Stimulated activated CD8-positive, alpha-beta memory T cell treated with anti-CD3 and anti-CD28 coated beads, Interleukin-4, amount 100 ng/mL, for 24 hours (primary cell): ENCODE data around the gene SLC30A2.

Experiments
- DNase-seq: peaks from one replicate; pipeline ENCODE4 v3.0.0-alpha.2; 2020; ENCODE audit warnings: low read depth

Gene SLC30A2

DNA sequence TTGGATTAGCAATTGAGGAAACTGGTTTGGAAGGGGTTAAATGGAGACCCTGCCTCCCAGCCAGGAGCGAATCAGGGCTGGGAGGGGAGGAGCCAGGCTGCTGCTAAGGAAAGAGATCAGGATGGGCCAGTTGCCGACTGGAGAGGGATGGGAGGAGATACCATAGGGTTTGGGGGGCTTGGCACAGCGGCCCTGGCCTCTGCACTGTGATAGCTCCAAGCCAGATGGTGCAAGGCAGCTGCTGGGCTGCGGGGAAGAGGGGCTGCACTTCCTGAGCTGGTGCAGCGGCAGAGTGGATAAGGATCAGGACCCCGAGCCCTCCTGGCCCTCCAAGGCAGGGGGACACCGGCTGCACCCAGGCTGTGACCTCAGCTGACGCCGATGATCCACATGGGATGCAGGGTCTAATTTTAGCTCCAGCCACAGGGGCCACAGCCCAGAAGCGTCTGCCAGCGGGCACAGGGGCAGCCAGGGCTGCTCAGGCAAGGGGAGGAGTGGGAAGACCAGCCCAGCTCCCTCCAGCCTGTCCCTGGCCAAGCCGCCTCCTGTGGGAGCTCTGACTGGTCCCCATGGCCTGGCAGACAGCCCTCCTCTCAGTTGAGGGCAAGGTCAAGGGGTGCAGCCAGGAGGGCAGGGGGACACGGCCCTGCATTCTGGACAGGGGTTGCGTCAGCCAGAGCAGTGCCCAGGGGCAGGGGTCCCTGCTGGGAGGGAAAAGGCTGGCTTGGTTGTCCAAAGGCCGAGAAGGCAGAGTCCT, 24.1 kb downstream of the SLC30A2 start, which contains the start of gene EXTL1:
TSS of gene EXTL1 (plus strand) at position 129 of the 757 bp plus-strand sequence. CDS start 872 bp downstream, outside the sequence.
- no peak for DNase-seq

DNA sequence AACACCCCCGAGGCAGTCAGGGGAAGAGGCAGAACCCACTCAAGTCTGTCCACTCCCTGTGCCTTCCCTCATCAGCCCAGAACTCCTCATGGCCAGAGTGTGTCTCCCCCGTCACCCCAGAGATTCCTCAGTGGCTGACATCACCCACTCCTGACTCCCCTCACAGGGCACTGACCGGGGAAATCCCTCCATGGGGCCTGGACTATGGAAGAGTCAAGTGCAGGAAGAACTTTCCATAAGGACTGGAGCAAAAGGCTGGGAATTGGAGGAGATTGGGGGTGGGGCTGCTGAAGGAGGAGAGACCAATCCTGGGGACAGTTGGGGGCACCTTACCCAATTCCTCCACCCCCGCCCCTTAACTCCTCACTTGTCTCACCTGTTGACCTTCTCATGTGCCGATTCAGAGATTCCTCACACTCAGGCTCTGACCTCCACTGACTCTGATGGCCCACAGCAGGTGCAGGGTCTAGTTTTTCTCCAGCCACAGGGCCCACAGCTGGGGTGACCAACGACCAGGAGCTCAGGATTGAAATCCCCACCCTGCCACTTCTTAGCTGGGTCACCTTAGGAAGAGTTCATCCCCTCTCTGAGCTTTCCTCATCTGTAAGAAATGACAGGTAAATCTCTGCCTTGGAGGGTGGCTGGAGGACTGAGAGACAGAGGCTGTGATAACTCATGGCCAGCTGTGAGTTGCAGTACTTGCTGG, 24.8 kb downstream of the SLC30A2 start:
- no peak for DNase-seq

DNA sequence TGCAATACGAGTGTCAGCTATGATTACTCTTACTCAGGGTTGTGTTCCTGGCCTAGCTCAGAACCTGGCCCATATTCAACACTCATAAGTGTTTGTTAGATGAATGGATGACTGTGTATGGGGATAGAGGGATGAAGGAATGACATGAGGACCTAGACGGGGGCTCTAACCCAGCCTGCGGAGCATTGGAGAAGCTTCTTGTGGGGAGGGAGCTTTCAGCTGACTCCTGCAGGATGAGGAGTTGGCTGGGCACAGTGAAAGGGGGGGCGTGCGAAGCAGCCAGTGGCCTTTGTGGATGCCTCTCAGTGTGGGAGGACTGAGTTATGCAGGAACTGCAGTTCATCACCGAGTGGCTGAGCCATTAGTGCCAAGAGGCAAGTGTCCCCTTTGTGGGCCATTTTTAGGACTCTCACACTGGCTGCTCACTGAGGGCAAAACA, 25.6 kb downstream of the SLC30A2 start:
- no peak for DNase-seq

DNA sequence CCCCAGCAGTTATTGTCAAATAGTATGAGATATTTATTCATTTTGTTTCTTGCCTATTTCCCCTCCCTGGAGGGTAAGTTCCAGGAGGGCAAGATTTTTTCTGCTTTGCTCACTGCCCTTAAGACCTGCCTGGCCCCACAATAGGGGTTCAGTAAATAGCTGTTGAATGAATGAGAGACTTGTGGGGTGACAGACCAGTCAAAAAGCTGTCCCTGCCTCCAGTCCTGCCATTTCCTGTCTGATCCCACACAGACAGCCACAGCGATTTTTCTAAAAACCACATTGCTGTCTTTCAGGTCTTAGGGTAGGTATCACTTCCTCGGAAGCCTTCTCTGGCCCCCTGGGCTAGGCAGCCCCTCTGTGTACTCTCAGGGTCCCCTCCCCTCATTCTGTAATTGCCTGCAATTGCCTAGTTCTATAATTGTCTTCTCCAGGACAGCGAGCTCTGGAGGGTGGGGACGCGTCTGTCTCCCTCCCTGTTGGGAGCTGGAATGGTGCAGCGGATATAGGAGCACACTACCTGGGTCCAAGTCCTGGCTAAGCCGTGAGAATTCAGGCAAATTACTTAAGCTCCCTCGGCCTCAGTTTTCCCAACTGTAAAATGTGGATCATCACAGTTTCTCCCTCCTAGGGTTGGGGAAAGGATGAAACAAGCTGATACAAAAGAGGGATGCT, 26.1 kb downstream of the SLC30A2 start:
- no peak for DNase-seq

DNA sequence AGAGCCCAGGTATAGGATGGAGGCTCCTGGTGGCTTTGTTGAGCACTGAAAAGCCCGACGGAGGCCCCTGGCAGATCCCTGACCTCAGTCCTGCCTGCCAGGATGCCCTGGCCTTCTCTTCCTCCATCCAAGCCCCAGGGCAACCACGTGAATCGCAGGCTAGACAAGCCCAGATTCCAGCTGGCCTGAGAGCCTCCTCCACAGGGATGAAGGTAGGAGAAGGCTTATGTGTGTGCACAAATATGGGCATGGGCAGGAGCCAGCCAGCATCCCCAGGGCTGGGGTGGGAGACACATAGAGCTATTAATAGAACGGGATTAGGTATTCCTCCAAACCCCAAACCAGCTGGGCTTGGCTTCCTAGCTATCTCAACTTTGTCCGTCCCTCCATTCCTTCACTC, 28.3 kb downstream of the SLC30A2 start:
- no peak for DNase-seq

DNA sequence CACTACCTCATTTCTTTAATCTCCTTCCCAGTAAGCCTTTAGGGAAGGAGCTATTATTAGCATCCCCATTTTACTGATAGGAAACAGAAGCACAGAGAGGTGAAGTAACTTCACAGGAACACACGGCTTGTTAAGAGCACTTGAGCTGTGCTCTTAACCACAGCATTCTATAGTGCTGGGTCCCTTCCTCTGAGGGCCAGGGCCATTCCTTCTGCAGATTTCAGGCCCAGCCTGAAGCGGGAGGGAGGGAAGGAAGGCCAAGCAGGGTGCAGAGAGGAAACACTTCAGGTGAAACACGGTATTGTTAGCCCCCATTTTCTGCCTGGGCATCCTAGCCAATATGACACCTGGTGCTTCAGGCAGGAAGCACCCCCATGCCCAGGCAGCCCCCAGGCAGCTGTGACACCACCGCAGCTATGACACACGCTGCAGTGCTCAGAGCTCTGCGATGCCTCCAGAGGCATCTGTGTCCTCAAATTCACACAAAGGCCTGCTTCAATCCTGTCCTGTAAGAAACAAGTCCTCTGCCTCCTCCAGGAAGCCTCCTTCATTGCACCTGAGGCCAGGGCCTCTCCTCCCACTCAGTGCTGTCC, 28.9 kb downstream of the SLC30A2 start:
- no peak for DNase-seq

DNA sequence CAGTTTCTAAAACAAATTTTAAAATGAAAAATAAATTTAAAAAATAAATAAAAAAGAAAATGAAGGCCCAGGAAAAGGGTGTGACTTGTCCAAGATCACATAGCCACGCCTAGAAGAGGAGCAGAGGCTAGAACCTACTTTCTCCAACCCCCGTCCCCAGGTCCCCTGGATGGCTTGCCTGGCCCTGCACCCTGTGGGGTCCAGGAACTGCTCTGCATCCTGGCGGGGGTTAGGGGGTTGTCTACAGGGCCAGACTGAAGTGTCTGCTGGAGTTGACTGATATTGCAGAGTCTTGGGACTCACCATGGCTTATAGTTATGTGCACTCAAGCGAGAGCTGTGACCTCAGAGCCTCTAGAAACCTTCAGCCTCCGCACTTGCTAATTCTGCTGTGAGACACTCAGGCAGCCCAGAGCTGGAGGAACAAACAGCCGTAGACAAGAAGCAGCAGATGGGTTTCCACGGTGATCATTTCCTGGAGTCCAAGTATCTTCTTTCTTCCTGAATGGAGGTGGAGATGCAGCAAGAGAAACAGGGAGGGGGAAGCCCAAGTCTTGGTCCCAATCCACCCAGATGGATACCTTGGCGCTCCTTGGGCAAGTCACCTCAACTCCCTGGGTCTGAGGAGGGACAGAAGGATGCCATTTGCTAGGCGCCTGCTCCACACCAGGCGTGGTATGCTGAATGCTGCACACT, 29.5 kb downstream of the SLC30A2 start:
- no peak for DNase-seq

DNA sequence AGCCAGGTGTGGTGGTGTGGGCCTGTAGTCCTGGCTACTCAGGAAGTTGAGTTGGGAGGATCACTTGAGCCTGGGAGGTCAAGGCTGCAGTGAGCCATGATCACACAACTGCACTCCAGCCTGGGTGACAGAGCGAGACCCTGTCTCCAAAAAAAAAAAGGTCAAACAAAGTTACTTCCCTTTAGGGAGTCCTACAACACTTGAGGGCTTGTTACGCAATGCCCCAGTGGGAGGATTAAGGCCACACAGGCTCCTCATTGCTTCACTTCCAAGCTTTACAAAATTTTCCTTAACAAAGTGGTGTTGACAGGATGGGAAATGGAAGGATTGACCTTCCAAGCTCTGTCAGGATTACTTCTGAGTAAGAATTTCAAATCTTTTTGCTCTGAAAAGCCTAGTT, 30.6 kb downstream of the SLC30A2 start:
- DNase-seq, result no peak

DNA sequence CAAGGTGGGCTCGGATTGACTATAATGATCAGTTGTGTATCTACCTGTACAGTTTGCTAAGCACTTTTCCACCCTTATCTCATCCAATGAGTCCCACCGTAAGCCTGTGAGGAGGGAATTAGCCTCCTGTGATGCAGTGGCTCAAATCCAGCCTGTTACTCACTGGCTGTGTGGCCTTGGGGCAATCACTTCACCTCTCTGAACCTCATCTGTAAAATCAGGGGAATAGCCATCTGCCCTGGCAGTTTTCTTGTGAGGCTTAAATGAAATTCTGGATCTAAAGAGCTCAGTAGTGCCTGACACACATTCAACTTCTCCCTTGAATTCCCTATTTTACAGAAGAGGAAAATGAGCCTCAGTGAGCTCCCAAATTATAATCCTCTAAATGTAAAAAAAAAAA, 31.7 kb downstream of the SLC30A2 start:
- DNase-seq, result no peak

DNA sequence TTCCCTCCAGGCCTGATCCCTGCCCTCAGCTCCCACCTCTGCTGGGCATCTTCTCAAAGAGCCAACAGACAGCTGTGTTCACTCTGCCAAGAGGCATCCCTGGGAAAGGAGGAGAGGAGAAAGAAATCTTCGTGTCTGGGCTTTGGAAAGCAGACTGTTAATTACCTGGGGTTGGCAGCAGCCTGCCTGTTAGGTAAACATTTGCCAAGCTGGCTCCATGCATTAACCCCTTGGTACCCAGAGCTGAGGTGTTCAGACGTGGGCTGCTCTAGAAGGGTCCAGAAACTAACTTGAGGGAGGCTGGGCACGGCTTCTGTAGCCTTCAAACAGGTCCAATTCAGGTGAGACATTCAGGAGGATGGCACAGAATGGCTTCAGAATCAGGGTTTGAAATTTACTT, 33.1 kb downstream of the SLC30A2 start:
- DNase-seq, result no peak

DNA sequence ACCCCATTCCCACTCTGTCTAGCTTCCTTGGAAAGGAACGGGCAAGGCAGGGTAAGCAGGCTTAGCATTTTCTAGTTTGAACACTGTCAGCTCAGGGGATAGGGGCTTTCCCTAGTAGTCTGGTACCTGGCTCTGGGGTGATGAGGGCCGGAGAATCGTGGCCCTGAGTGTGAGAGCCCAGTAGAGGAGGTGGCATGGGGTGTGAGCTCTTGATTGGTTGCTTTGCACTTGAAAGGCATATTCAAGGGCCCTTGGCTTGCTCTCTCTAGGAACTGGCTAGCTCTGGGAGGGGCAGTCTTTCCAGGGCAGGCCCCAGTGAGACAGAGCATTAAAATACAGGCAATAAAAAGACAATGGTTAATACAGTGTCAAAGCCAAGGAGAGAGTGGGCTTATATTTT, 35.1 kb downstream of the SLC30A2 start:
- no peak for DNase-seq

DNA sequence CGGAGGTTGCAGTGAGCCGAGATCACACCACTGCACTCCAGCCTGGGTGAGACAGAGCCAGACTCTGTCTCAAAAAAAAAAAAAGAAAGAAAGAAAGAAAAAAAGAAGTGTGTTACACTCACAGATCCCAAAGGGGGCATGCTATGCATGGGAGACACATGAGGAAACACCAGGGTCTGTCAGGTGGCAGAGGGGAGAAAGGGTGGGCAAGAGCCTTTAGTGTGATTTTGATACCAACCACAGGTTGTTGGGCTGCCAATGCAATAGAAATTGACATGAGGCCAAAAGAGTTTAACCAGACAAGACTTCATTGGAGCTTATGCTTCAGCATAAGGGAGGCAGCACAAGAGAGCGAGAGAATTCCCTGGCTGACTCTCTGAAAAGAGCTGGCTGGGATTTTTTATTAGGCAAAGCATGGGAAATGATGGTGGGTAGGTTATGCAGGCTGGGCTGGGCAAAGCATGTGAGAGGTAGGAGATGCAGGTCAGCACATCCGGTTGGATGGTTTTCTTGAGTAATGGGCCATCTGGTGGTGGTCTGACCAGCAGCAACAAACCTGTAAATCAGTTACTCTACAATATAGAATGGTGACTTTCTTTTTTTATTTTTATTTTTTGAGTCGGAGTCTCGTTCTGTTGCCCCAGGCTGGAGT, 36.0 kb downstream of the SLC30A2 start:
- no peak for DNase-seq

DNA sequence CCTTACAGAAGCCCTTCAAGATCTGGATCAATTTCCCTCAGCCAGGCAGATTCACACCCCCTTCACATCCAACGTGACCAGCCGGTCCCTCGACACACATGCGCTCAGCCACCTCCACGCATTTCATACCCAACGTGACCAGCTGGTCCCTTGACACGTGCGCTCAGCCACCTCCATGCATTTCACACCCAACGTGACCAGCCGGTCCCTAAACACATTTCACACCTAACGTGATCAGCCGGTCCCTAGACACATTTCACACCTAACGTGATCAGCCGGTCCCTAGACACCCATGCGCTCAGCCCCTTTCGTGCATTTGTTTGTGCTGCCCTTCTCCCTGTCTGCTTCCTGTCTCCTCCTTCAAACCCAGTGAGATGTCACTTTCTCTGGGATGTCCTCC, 39.2 kb downstream of the SLC30A2 start:
- DNase-seq, result no peak

DNA sequence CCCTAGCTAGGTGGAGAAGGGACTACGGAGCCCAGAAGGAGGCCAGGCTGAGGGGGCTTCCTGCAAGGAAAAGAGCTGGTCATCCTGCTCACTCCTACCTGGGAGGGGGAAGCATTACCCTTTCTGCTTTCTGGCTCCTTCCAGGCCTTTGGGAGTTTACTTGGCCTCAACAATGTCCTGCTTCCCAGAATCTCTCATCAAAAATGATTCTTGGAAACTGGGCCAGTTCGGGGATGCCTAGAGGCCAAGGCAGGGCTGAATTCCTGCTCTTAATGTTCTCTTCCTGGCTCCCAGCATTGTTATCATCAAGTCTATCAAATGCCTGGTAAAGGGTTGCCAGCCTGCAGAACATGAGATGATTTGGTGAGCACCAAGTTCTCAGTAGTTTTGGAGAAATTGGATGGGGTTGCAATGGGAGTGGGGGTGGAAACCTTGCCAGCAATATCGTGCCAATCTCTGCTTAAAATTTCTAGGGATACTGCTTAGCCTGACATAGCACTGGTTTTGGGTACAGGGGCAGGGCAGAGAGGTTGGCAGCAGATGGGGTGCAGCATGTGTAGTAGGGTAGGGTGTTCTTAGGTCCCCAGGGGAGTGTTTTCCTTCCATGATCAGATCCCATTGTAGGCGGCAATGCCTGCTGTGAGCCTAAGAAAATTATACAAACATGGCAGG, 40.3 kb downstream of the SLC30A2 start:
- no peak for DNase-seq

DNA sequence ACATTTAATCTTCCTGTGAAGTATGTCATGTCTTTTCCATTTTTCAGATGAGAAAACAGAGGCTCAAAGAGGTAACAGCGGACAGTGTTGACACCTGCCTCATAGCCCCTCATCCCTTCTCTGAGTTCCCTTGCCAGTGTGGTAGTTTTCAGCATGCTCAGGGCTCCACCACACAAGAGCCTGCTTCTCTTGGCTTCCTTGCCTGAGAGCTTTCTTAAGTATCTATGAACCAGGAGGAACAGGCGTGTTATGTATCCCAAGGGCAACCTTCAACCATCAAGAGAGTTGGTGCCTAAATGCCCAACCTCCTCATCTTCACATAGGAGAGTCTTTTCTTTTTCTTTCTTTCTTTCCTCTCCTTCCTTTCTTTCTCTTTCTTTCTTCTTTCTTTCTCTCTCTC, 42.2 kb downstream of the SLC30A2 start:
- no peak for DNase-seq

DNA sequence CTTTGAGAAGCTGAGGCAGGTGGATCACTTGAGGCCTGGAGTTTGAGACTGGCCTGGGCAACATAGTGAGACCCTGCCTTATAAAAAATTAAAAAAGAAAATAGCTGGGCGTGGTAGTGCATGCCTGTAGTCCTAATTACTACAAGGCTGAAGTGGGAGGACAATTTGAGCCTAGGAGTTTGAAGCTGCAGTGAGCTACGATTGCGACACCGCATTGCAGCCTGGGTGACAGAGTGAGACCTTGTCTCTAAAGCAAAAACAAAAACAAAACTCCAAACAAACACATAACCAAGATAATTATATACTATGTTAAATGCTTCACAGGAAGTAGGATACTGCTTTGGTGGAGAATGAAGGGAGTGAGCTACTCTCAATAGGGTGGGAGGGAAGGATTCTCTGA, 42.7 kb downstream of the SLC30A2 start:
- DNase-seq, result no peak

DNA sequence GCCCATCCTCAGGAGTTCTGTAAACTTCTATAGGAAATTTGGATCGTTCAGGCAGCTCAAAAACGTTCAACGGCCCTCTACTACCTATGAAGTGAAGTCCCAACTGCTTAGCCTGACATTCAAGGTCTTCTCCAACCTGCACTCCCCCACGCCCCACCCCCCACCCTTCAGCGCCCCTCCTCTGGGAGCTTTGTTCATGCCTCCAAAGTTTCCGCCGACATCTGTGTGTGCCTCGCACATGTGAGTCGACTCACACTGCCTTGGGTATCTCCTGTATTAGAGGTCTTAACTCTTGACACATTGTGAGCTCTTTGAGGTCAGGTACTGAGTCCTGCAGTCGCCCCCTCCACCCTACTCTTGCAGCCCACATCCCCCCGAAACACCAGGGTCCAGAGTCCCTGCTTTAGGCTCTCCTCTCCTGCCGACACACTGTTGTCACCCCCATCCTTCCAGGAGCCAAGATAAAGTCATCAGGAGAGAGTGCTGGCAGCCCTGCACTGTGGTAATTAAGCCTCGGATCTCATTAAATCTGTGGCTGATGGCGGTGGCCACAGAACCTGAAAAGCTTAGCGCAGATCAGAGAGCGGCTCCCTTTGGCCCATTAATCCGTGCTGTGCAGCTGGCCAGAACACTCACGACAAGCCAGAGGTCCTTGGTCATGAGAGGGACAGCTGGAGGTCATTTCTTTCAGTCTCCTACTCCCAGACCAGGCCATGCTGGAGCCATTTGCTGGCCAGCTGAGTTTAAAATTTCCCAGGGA, 46.7 kb downstream of the SLC30A2 start:
- no peak for DNase-seq

DNA sequence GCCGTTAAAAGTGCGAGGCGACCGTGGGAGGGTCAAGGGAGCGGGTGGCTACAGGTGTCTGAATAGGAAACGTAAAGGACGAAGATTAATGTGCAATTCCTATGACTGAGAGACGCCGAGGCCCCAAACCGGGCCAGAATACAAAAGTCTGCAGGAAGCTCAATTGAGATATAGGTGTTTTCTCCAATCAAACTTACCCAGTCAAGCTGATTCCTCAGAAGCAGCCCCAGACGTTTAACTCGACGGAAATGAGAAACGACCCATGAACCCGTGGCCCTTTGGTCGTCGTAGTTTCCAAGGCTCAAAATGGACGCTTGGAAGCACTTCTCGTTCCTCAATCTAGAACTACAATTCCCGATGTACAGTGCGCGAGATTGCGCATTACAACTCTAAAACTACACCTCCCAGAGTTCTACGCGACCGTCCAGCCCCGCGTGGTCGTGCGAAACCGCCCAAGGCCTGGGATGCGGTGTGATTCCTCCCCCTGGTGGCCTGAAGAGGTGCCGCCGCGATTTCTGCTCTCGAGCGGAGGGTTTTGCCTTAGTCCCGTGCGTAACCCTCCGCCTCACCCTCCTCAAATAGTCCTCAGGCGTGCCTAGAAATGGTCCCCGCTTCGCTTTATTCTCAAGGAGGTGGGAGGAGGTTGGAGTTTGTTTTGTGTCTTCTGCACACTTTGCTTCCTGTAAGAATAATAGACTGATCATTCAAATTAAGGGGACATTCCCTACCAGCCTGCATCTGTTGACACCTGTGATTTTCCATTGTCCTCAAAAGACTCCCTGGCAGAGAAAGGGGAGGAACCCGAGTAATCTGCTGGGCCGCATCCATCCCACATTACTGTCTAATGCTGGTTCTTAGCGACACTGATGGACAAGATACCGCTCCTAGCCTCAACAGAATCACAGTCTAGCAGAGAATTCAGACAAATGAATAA, 47.8 kb downstream of the SLC30A2 start, which contains the start of gene PAFAH2:
TSS of gene PAFAH2 (minus strand) at position 236 of the 934 bp plus-strand sequence. CDS start 7,247 bp downstream, outside the sequence.
- DNase-seq, result peak; percentile 92
